Fibroblast of skin of right quadriceps (primary cell): ENCODE results near the gene RAB36.

Experiments used
- DNase-seq: peaks from one replicate; pipeline ENCODE4 v3.0.0-alpha.2; 2013

Gene RAB36

GRCh38 chr22:23184100-23184763, 39.0 kb downstream of the RAB36 start:
- DNase-seq = no peak

- DNase-seq = no peak
Observed at GRCh38 chr22:23184764-23185113, 39.5 kb downstream of the RAB36 start.

- no peak for DNase-seq
Observed at GRCh38 chr22:23187211-23187610, 41.9 kb downstream of the RAB36 start.

- no peak for DNase-seq
Observed at GRCh38 chr22:23187871-23188700, 42.8 kb downstream of the RAB36 start.

GRCh38 chr22:23190526-23190925, 45.2 kb downstream of the RAB36 start:
- DNase-seq = no peak

- no peak for DNase-seq
Observed at GRCh38 chr22:23192133-23192532, 46.9 kb downstream of the RAB36 start.

GRCh38 chr22:23192558-23192957, 47.3 kb downstream of the RAB36 start:
- no peak for DNase-seq

- DNase-seq = no peak
Observed at GRCh38 chr22:23193196-23193827, 48.0 kb downstream of the RAB36 start.

GRCh38 chr22:23193882-23194281, 48.6 kb downstream of the RAB36 start:
- DNase-seq = no peak

- DNase-seq = no peak
Observed at GRCh38 chr22:23196165-23196564, 50.9 kb downstream of the RAB36 start.

- no peak for DNase-seq
Observed at GRCh38 chr22:23197836-23198235, 52.6 kb downstream of the RAB36 start.

- DNase-seq = peak; percentile 17
Observed at GRCh38 chr22:23199159-23199558, 53.9 kb downstream of the RAB36 start.

- DNase-seq = no peak
Observed at GRCh38 chr22:23200898-23201297, 55.6 kb downstream of the RAB36 start.

- no peak for DNase-seq
Observed at GRCh38 chr22:23202812-23203451, 57.7 kb downstream of the RAB36 start.

- no peak for DNase-seq
Observed at GRCh38 chr22:23203452-23204124, 58.3 kb downstream of the RAB36 start.

- DNase-seq = no peak
Observed at GRCh38 chr22:23204125-23204488, 58.8 kb downstream of the RAB36 start.

GRCh38 chr22:23204541-23205157, 59.4 kb downstream of the RAB36 start:
- DNase-seq = no peak

- DNase-seq = no peak
Observed at GRCh38 chr22:23205339-23206049, 60.2 kb downstream of the RAB36 start.

- DNase-seq = no peak
Observed at GRCh38 chr22:23206915-23207314, 61.6 kb downstream of the RAB36 start.

- DNase-seq = no peak
Observed at GRCh38 chr22:23207729-23208393, 62.6 kb downstream of the RAB36 start.

GRCh38 chr22:23210428-23211170, 65.3 kb downstream of the RAB36 start:
- no peak for DNase-seq
